HG02938 (cell line): ENCODE results near the gene TNF.
"Not testable (repeated sequence)": the region's sequence is repeated elsewhere in the genome, so short reads cannot be mapped to it uniquely, and the experiment has no call there.

Experiments
- ATAC-seq: cut with Tn5 transposase; IDR thresholded peaks from one replicate; pipeline ENCODE4 v1.9.1; 2021; ENCODE audit warnings: mild to moderate bottlenecking, moderate library complexity; ENCODE audit not compliant: unreplicated experiment

TNF gene

DNA sequence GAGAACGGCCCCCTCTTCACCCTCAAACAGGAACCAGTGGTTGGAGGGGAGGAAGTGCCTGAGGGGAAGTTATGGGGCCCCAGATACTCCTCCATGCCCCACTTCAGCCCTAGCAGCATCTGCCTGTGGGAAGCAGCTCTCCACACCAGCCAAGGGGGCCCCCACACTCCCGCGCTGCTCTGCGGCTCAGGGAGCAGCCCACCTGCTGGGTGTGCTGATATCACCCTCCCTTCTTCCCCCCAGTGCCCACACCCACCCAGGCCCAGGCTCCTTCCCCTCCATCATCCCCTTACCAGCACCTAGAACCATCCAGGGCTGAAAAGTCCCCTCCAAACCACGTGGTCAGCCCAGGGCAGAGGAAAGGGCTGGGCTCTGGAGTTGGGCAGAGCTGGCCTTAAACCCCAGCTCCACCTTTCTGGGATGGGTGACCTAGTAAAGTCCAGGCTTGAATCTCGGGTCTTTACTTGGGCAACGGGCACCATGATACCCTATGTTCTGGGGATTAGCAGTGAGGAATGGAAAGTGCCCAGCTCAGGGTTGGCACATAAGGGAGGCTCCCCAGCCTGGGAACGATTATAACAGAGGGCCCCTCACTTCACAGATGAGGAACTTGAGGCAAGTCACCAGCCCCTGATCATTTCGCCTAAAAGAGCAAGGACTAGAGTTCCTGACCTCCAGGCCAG, 11.4 kb downstream of the TNF start:
- ATAC-seq: no peak

DNA sequence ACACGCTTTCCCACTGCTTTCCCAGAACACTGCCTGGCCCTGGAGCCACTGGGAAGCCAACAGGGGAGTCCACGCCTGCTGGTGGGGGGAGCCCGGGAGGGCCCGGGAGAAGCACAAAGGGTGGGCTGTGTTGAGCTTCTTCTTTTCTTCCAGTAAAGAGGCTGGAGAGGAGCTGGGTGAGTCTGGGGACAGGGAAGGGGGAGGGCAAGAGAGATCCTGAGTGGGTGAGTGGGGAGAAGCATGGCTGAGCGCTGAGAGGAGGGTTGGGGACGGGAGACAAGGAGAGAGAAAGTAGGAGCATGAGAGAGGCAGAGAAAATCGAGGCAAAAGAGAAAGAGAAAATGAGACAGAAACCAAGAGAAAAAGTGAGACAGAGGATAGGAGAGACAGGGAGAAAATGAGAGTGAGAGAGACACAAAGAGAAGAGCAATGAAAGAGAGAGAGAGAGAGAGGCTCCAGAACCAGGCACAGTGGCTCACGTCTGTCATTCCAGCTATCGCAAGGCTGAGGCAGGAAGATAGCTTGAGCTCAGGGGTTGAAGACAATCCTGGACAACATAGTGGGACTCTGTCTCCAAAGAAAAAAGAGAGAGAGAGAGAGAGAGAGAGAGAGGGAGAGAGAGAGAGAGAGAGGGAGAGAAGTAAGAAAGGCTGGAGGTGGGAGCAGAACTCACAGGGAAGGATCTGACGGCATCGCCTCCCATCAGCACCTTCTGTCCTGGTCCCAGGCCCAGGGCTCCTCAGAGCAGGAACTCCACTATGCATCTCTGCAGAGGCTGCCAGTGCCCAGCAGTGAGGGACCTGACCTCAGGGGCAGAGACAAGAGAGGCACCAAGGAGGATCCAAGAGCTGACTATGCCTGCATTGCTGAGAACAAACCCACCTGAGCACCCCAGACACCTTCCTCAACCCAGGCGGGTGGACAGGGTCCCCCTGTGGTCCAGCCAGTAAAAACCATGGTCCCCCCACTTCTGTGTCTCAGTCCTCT, 12.7 kb downstream of the TNF start:
- no peak for ATAC-seq

DNA sequence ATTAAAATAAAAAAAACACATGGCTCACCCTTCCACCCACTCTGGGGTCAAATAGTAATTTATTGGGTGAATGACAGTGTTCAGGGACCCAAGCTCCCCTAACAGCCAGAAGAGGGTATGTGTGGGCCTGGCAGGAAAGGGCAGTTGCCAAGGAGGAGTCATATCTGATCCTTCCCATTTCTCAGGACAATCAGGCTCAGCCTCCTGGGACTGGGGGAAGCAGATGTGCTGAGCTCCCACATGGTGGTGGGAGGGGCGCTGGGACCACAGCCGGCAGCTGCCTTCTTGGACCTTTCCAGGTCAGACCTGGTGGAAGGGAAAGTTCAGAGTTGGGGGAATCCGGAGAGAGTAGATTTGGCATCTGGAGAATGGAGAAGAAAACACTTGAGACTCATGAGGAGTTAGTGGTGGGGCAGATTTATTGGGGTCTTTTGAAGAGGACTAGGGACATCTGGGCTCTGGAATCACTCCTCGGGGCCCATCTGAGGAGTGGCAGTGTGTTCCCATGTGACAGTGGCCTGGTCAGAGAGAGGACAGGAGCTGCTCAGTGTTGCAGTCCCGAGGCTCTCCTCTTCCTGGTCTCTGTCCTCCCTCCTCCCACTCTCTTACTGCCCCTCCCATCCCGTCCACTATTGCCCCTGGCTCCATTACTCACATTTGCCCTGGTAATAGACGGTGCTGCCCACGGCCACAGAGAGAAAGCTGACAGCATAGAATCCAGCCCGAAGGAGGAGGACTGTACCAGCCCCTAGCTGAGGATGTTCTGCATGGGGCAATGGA, 13.7 kb downstream of the TNF start:
- ATAC-seq: no peak

DNA sequence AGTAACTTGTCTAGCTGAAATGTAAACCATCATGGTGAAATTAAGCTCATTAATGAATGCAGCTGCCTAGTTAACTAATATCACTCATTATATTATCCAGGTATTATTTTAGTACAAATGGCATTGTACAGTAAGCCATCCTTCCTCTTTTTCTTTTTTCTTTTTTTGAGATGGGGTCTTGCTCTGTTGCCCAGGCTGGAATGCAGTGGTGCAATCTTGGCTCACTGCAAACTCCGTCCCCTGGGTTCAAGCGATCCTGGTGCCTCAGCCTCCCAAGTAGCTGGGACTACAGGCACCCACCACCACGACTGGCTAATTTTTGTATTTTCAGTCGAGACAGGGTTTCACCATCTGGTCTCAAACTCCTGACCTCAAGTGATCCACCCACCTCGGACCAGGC, 15.3 kb downstream of the TNF start:
- ATAC-seq: not testable (repeated sequence)

DNA sequence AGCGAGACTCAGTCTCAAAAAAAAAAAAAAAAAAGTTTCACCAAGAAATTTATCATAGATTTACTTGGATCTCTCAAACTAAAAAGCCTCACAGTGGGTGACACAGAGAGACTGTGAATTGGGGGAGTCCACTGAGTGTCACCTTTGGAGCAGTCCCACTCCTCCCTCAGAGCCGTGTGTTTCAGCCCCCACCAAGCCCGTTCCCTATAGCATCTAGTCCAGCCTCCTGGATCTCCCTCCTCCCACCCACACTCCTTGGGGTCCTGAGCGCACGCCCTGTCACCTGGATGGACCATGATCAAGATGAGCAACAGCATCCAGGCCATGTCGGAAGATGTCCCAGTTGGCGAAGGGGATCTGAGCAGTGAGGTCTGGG, 17.0 kb downstream of the TNF start:
- ATAC-seq: no peak

DNA sequence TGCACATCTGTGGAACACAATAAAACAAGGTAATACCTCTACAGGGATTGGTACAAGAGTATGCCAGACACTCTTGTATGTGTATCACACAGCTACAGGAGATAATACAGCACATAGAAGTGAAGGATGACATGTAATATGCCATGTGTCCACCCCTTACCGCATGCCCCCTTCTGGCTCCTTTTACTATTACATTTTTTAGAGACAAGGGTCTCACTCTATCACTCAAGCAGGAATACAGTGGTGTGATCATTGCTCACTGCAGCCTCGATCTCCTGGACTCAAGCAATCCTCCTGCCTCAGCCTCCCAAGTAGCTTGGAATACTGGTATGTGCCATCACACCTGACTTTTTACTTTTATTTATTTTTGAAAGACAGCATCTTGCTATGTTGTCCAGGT, 21.6 kb downstream of the TNF start:
- no peak for ATAC-seq

DNA sequence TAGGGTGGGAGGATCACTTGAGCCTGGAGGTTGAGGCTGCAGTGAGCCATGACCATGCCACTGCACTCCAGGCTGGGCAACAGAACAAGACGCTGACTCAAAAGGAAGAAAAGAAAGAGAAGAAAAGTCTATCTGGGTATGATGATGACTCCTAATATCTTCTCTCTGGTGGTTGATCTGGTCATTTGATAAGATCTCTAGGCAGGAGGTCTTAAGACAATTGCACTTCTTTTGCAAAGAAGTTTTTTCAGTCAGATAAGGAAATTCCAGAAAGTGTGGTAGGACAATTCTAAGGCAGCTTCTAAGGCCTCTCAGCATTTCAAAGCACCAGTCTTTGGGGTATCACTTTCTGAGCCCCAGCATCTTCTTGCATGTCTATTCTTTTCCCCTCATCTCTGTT, 32.0 kb downstream of the TNF start:
- no peak for ATAC-seq

DNA sequence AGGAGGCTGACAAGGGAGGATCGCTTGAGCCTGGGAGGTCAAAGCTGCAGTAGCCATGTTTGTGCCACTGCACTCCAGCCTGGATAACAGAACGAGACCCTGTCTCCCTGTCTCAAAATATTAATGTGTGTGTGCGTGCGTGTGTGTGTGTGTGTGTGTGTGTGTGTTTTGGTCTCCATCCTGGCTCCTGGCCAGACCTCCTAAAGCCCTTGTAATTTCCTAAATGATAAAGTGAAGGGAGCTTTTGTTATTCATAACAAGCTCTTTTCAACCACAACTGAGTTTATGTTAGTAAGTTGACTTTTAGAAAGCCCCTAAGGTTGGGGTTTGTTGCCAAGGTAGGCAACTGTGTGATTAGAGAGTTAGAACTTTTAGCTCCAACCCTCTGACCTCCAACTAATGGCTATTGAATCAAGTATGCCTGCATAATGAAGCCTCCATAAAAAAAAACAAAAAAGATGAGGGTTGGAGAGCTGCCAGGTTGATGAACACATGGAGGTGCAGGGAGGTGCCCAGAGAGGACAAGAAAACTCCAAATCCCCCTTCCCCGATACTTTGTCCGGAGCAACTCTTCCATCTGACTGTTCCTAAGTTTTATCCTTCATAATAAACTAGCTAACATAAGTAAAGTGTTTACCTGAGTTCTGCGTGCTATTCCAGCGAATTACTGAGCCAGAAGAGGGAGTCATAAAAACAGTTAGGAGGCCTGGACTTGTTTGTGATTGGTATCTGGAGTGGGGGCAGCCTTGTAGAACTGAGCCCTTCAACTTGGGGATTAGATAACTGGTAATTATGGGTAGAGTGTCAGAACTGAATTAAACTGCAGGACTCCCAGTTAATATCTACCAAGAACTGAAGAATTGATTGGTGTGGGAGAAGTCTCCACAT, 34.4 kb downstream of the TNF start:
- no peak for ATAC-seq

DNA sequence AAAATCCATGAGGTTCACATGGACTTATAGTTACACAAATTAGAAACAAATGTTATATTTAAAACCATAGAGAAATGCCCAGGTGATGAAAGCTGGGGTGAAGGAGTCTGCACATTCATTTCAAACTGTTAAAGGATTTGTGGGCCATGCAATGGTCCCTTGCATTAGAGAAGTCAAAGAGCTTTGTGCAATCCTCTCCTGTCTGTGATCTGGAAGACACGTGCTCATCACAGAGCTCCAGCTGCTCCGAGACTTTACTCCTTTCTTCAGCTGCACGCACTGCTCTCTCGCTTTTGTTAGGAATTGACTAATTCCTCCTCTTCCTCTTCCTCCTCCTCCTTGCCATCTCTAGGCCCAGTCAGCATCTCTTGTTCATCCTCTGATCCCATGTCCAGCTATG, 35.6 kb downstream of the TNF start:
- no peak for ATAC-seq

DNA sequence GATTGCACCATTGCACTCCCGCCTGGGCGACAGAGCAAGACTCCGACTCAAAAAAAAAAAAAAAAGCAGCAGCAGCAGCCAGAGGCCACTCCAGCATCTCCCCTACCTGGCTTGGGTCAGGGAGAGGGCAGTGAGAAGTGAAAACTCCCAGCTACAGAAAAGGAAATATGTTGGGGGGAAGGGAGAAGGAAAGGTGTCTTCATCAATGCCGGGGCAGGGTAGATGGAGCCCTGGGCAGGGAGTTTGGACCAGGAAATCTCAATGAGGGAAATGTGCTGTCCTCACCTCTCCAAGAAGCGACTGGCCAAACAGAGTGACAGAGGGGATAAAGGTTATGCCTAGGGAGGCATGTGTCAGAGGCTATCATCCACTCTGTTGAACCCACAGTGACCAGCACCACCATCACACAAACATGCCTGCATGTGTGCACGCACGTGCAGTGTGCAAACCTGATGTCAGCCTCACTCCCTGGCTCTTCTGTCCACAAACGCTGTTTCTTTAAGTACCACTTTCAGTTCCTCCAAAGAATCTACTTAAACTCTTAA, 38.8 kb downstream of the TNF start:
- no peak for ATAC-seq

DNA sequence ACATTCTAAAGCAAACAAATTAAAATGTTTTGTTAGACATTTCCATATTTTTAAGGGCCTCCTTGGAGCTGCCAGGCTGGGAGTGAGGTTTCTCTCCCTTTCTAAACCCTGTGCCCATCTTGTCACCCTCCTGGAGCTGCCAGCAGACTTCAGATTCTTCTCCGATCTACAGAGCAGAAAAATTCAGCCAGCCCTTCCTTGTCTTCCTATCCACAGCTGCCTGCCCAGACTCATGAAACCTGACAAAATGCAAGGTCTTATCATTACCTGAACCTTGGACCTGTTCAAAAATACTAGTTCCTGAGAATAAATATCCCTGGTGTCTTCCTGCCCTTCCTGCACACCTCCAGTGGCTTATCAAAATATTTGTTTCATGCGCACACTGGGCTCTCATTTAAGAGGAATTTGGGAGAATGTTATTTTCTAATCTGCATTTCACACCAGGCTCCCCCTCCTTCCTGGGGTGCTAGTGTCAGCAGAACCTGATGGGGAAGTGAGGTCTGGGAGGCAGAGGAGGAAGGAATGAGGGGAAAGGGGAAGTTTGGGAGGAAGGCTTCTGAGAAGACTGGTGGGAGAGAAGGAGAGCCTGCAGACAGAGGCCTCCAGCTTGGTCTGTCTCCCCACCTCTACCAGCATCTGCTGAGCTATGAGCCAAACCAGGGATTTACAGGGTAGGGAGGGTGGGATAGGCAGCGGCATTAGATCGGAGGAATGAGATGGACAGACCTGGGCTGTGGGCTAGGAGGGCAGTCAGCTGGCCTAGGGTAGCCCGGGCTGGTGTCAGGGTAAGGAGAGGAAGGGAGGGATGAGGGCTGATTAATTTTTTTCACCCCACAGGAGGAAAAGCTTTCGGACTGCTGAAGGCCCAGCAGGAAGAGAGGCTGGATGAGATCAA, 39.6 kb downstream of the TNF start, which contains the start of gene AIF1:
Gene AIF1, plus strand, starts transcription at position 551 of the 895 bp plus-strand sequence. Its CDS starts 96 bp downstream, at position 647.
- ATAC-seq: no peak

DNA sequence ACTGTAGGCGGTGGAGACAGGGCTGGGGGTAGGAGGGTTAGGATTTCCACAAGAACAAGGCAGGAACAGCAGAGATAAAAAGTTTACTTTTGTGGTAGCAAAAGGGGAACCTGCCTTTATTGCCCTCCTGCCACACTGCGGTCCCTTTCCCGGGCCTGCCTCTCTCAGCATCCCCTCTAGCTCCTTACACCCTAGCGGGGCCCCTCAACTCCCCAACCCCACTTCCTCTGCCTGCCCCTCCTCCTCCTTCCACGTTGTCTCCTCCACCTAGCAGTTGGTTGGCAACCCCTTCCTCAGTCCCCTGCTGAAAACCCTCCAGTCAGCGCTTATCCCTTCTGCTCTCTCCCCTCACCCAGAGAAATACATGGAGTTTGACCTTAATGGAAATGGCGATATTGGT, 40.4 kb downstream of the TNF start:
- ATAC-seq: no peak

DNA sequence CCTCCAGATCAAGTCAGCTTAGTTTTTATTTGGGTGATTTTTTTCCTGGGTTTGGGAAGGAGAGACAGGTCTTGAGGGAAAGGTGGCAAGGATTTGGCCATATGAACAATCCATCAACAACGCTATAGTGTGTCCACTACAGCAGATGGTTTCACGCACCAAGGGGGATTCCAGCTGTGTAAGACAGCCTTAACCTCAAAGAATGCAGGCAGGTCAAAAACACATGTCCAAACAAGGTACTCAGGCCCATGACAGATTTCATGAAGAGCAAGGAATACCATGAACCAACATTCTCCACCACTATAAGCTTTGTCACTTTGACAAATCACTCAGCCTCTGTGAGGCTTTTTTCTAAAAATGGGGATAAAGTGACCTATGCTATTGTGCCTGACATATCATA, 41.6 kb downstream of the TNF start:
- ATAC-seq: no peak

DNA sequence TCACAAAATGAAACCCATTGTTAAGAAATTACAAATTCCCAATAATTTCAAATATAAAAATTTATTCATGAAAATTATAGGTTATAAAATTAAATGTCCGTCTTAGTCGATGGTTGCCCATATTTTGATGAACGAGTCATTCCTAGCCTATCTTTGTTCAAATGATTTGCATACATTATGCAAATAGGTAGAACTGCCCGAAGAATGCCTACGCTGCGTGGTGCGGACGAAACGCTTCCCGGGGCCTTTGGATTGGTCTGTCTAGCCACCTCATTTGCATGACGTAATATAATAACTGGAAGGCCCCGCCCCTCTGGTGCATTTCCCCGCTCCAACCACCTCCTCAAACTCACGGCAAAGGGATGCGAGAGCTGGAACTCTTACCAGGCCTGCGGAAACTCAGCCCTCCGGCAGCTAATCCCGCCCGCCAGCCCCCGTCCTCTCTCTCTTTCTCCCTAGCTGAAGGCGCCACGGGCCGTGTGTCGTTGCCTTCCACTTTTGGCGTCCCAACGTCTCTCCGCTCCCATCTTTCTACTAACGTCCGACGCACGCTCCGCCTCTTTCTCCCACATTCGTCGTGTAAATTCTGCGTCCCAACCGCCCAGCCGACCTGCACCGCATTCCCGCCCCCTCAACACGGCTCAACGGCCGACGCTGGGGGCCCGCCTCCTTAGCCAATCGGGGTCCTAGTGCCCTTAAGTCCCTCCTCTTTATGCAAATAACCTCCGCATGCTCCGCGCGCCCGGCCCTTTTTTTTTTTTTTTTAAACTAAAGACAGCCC, 44.6 kb downstream of the TNF start:
- ATAC-seq: peak; percentile 69

DNA sequence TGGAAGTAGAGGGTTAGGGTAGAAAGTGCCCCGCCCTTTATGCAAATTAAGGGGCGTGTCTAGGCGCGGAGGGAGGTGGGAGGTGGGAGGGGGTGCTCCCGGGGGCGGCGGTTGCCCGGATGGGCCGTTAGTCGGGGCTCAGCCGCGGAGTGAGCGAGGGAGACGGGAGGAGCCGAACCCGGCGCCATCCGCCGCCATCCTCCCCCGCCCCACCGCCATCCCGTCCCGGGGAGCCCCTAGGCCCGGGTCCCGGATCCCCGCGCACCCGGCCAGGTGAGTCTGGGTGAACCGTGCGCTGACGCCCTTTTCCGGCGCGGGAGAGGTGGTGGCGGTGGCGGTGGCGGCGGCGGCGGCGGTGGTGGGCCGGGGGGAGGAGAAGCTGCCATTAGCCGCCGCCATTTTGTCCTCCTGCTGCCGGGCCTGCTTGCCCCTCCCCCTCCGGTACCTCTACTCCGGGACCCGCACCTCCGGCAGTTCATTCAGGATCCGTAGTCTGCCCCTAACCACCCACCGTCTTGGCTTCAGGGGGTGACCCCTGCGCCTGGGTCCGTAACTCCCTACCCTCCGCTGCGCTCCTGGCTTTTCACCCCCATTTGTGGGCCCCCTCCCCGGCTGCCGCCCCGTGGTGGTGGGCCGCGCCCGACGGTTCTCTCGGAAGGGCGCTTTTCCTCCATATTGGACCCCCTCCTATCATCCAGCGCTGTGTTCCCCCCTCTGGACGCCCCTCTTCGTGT, 45.4 kb downstream of the TNF start, which contains the start of gene PRRC2A:
Gene PRRC2A, plus strand, starts transcription at position 130 of the 734 bp plus-strand sequence. CDS start 2,075 bp downstream, outside the sequence.
- ATAC-seq: peak; percentile 26

DNA sequence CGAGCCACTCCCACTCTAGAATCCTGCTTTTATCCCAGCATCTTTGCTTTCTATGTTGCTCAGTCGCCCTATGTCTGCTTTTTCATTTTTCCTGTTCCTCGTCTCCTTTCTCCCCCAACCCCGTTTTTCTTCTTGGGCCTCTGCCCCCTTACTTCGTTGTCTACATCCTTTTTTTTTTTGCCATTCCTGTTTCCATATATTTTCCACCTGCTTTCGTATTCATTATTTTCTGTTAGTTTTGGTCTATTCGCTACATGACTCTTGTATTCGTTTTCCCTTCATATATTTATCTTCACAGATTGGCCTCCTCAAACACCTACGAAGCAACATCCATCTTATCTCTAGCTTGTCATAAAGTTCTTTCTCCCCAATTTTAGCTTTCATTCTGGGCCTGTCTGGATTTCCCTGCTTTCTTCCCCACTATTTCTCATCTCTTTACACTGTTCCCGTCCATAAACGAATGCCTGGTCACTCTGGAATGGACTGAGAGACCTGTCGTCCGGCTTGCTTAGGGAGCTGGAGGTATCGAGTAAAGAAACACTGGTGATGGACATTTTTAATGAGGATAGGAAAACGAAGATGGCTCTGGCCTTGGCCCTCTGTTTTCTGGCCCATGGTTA, 46.1 kb downstream of the TNF start:
- no peak for ATAC-seq

DNA sequence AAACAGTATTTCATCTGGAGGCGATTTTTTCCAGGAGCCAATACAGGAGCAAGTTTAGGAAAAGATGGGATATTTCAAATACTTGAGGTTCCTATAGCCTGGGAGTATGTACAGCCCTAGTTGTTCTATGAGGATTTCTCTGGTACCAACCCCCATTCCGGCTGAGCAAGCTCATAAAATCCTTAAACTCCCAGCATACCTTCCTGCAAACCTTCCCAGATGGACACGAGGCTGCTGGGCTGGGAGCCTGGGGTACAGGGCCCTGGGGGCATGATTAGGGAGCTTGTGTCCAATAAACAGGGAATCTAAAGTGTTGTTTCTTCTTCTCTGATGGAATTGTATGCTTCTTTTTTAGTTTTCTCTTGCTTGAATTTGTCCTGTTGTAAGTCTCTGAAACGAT, 46.6 kb downstream of the TNF start:
- ATAC-seq: no peak
